ENCODE results near the gene SLC12A4.

DNA sequence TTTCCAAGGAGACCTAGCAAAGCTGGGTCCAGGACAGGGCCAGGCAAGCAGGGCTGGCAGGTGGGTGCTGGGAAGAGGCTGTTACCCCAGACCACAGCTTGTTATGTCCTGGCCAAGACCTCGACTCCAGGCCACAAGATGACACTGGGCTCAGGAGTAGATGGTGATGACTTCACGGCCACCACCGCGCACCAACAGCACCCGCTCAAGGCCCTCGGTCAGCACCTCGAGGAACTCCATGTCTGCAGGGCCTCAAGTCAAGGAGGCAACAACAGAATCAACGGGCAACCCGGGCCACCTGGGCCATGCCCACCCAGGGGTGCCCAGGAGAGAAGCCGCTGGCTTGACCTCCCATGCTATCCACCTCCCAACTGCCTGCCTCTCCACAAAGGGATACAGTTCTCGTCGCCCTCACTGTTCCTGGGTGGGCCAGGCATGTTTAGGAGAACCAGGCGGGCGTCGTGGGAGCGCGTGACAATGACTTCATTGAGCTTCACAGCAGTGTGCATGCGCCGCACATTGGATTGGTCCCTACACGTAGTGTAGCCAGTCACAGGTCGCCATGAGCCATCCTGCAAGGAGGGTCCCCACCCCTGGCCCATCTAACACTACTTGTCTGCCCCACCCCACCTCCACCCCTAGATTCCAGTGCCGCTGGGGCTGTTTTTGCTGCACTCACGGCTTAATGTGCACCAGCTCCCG is 23.6 kb downstream of the SLC12A4 start:
- TF ChIP-seq, protein P1, sequence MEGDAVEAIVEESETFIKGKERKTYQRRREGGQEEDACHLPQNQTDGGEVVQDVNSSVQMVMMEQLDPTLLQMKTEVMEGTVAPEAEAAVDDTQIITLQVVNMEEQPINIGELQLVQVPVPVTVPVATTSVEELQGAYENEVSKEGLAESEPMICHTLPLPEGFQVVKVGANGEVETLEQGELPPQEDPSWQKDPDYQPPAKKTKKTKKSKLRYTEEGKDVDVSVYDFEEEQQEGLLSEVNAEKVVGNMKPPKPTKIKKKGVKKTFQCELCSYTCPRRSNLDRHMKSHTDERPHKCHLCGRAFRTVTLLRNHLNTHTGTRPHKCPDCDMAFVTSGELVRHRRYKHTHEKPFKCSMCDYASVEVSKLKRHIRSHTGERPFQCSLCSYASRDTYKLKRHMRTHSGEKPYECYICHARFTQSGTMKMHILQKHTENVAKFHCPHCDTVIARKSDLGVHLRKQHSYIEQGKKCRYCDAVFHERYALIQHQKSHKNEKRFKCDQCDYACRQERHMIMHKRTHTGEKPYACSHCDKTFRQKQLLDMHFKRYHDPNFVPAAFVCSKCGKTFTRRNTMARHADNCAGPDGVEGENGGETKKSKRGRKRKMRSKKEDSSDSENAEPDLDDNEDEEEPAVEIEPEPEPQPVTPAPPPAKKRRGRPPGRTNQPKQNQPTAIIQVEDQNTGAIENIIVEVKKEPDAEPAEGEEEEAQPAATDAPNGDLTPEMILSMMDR (IDR thresholded peaks at IDR 0.05): no peak
- no peak for TF ChIP-seq POLR2A (IDR thresholded peaks at IDR 0.05)

Data from right lobe of liver (tissue), 4 donors.